ENCODE data around the gene SLC27A3. TPM values are rescaled to one million over a fixed set of nuclear protein-coding genes. Genes with fewer than 3 reads are reported as not detected.
A peak's percentile ranks its signal among the peaks of the same experiment; 100 is the strongest.

Gene SLC27A3
- total RNA-seq, 2 experiments from 2014 or later = 5.9 to 9.3 TPM

- ATAC-seq (no peak), DNase-seq (no peak)
- peaks cover 25% of the 10 kb centered on the region for H3K4me1 Mint-ChIP-seq
- H3K9me3 Mint-ChIP-seq (ENCODE audit: low read depth) = no peaks in the 10 kb centered on the region
- no peaks in the 10 kb centered on the region for H3K36me3 Mint-ChIP-seq (ENCODE audit: low read depth)
- POLR2A ChIA-PET = no interaction called here
- CTCF ChIA-PET = interaction anchor here (1.7 kb wide), 1 partner anchor 193 kb away, joined by 5 read pairs; no protein-coding TSS in a partner anchor
- H3K4me3 Mint-ChIP-seq = no peak overlapping the region
- H3K27ac Mint-ChIP-seq = no peak overlapping the region
- H3K27me3 Mint-ChIP-seq = no peaks in the 10 kb centered on the region
- intact Hi-C loops (cut with DNase I, micrococcal nuclease) = no loop called here
Measured at GRCh38 chr1:153793973-153794615, 18.9 kb downstream of the SLC27A3 start.

GRCh38 chr1:153794624-153795329, 19.6 kb downstream of the SLC27A3 start:
- H3K9me3 Mint-ChIP-seq (ENCODE audit: low read depth) = no peaks in the 10 kb centered on the region
- POLR2A ChIA-PET = interaction anchor here (0.8 kb wide), 1 partner anchor 196 kb away, joined by 3 read pairs; the partner anchor contains the start of gene RPS27
- H3K27ac Mint-ChIP-seq = no peak overlapping the region
- ATAC-seq (no peak), DNase-seq (no peak)
- CTCF ChIA-PET = interaction anchor here (1.7 kb wide), 1 partner anchor 192 kb away, joined by 5 read pairs; no protein-coding TSS in a partner anchor
- intact Hi-C loops (cut with DNase I, micrococcal nuclease) = no loop called here
- H3K4me3 Mint-ChIP-seq = no peak overlapping the region
- peaks cover 21% of the 10 kb centered on the region for H3K4me1 Mint-ChIP-seq
- no peaks in the 10 kb centered on the region for H3K36me3 Mint-ChIP-seq (ENCODE audit: low read depth)
- no peaks in the 10 kb centered on the region for H3K27me3 Mint-ChIP-seq

GRCh38 chr1:153795330-153795837, 20.2 kb downstream of the SLC27A3 start:
- Mint-ChIP-seq H3K4me3 (no peak overlapping the region), H3K9me3 (ENCODE audit: low read depth) (no peaks in the 10 kb centered on the region), H3K27ac (no peak overlapping the region), H3K36me3 (ENCODE audit: low read depth) (no peaks in the 10 kb centered on the region), H3K4me1 (peaks cover 14% of the 10 kb centered on the region), H3K27me3 (no peaks in the 10 kb centered on the region)
- ChIA-PET POLR2A (interaction anchor here (0.8 kb wide), 1 partner anchor 195 kb away, joined by 3 read pairs; the partner anchor contains the start of gene RPS27), CTCF (interaction anchor here (3.5 kb wide), 1 partner anchor 191 kb away, joined by 44 read pairs; the partner anchor contains the start of gene RAB13)
- DNase-seq (no peak), ATAC-seq (no peak)
- intact Hi-C loops (cut with DNase I, micrococcal nuclease) = no loop called here

- DNase-seq (no peak), ATAC-seq (no peak)
- Mint-ChIP-seq H3K27ac (peak overlapping the region; percentile 38), H3K36me3 (ENCODE audit: low read depth) (no peaks in the 10 kb centered on the region), H3K9me3 (ENCODE audit: low read depth) (no peaks in the 10 kb centered on the region), H3K4me3 (no peak overlapping the region), H3K27me3 (no peaks in the 10 kb centered on the region), H3K4me1 (peaks cover 7% of the 10 kb centered on the region)
- ChIA-PET POLR2A (no interaction called here), CTCF (interaction anchor here (0.6 to 3.5 kb wide), 16 partner anchors 10 to 366 kb away, joined by 3 to 44 read pairs (median 4); partner anchors contain the start of genes DENND4B, JTB and RAB13)
- intact Hi-C loops (cut with DNase I, micrococcal nuclease) = loop anchor here (2.0 kb wide), 1 partner anchor 127 kb away; the partner anchor contains the start of gene GATAD2B (in 2 of the 2)
Measured at GRCh38 chr1:153795934-153796785, 21.0 kb downstream of the SLC27A3 start.

GRCh38 chr1:153796786-153797659, 21.8 kb downstream of the SLC27A3 start:
- H3K9me3 Mint-ChIP-seq (ENCODE audit: low read depth) = no peaks in the 10 kb centered on the region
- intact Hi-C loops (cut with DNase I, micrococcal nuclease) = loop anchor here (1.0 to 2.0 kb wide), 4 partner anchors 126 to 475 kb away; partner anchors contain the start of genes DENND4B (in 2 of the 2), GATAD2B (in 2 of the 2), RAB13 (in 2 of the 2) and HAX1 (in 1 of the 2)
- H3K4me1 Mint-ChIP-seq = no peaks in the 10 kb centered on the region
- peak; percentile 92 for ATAC-seq
- POLR2A ChIA-PET = no interaction called here
- CTCF ChIA-PET = interaction anchor here (0.6 to 3.5 kb wide), 23 partner anchors 8 to 403 kb away, joined by 3 to 44 read pairs (median 4); partner anchors contain the start of genes DENND4B, JTB, RAB13 and SLC39A1
- DNase-seq = peak; percentile 92
- H3K4me3 Mint-ChIP-seq = no peak overlapping the region
- no peaks in the 10 kb centered on the region for H3K36me3 Mint-ChIP-seq (ENCODE audit: low read depth)
- peak overlapping the region; percentile 38 for H3K27ac Mint-ChIP-seq
- no peaks in the 10 kb centered on the region for H3K27me3 Mint-ChIP-seq

- no peak overlapping the region for H3K4me3 Mint-ChIP-seq
- DNase-seq (no peak), ATAC-seq (no peak)
- no peak overlapping the region for H3K27ac Mint-ChIP-seq
- no peaks in the 10 kb centered on the region for H3K4me1 Mint-ChIP-seq
- no peaks in the 10 kb centered on the region for H3K9me3 Mint-ChIP-seq (ENCODE audit: low read depth)
- POLR2A ChIA-PET = no interaction called here
- H3K36me3 Mint-ChIP-seq (ENCODE audit: low read depth) = peaks cover 1% of the 10 kb centered on the region
- intact Hi-C loops (cut with DNase I, micrococcal nuclease) = no loop called here
- no peaks in the 10 kb centered on the region for H3K27me3 Mint-ChIP-seq
- CTCF ChIA-PET = interaction anchor here (0.5 to 3.5 kb wide), 9 partner anchors 8 to 293 kb away, joined by 3 to 44 read pairs (median 4); partner anchors contain the start of genes DENND4B, GATAD2B, JTB and RAB13
Measured at GRCh38 chr1:153798468-153798780, 23.2 kb downstream of the SLC27A3 start.

- no peak overlapping the region for H3K4me3 Mint-ChIP-seq
- peaks cover 5% of the 10 kb centered on the region for H3K4me1 Mint-ChIP-seq
- no peak overlapping the region for H3K27ac Mint-ChIP-seq
- H3K9me3 Mint-ChIP-seq (ENCODE audit: low read depth) = no peaks in the 10 kb centered on the region
- ATAC-seq (no peak), DNase-seq (no peak)
- POLR2A ChIA-PET = no interaction called here
- H3K36me3 Mint-ChIP-seq (ENCODE audit: low read depth) = peaks cover 5% of the 10 kb centered on the region
- intact Hi-C loops (cut with DNase I, micrococcal nuclease) = no loop called here
- H3K27me3 Mint-ChIP-seq = no peaks in the 10 kb centered on the region
- CTCF ChIA-PET = interaction anchor here (0.6 to 3.5 kb wide), 5 partner anchors 126 to 188 kb away, joined by 3 to 44 read pairs (median 5); partner anchors contain the start of genes DENND4B, JTB and RAB13
Measured at GRCh38 chr1:153799016-153799415, 23.8 kb downstream of the SLC27A3 start.

- no peak overlapping the region for H3K4me3 Mint-ChIP-seq
- POLR2A ChIA-PET = no interaction called here
- peaks cover 5% of the 10 kb centered on the region for H3K36me3 Mint-ChIP-seq (ENCODE audit: low read depth)
- ATAC-seq (no peak), DNase-seq (no peak)
- intact Hi-C loops (cut with DNase I, micrococcal nuclease) = no loop called here
- no peaks in the 10 kb centered on the region for H3K9me3 Mint-ChIP-seq (ENCODE audit: low read depth)
- no peak overlapping the region for H3K27ac Mint-ChIP-seq
- no peaks in the 10 kb centered on the region for H3K27me3 Mint-ChIP-seq
- peaks cover 12% of the 10 kb centered on the region for H3K4me1 Mint-ChIP-seq
- CTCF ChIA-PET = interaction anchor here (0.8 kb wide), 1 partner anchor 187 kb away, joined by 3 read pairs; the partner anchor contains the start of gene RAB13
Measured at GRCh38 chr1:153799566-153800465, 24.6 kb downstream of the SLC27A3 start.

- ChIA-PET POLR2A (no interaction called here), CTCF (interaction anchor here (0.6 kb wide), 2 partner anchors 155 to 789 kb away, joined by 3 read pairs; no protein-coding TSS in a partner anchor)
- H3K4me3 Mint-ChIP-seq = no peak overlapping the region
- DNase-seq = no peak
- no peak for ATAC-seq
- intact Hi-C loops (cut with DNase I, micrococcal nuclease) = no loop called here
- no peaks in the 10 kb centered on the region for H3K9me3 Mint-ChIP-seq (ENCODE audit: low read depth)
- peaks cover 18% of the 10 kb centered on the region for H3K4me1 Mint-ChIP-seq
- H3K27me3 Mint-ChIP-seq = no peaks in the 10 kb centered on the region
- H3K36me3 Mint-ChIP-seq (ENCODE audit: low read depth) = peaks cover 5% of the 10 kb centered on the region
- no peak overlapping the region for H3K27ac Mint-ChIP-seq
Measured at GRCh38 chr1:153800516-153800915, 25.3 kb downstream of the SLC27A3 start.

All from activated CD4-positive, alpha-beta T cell treated with anti-CD3 and anti-CD28 coated beads for 36 hours (primary cell).